Esophagus muscularis mucosa (tissue), 4 donors: ENCODE data around the gene HS6ST1.
"Not testable (repeated sequence)": the region's sequence is repeated elsewhere in the genome, so short reads cannot be mapped to it uniquely, and the experiment has no call there.

Experiments used
- EP300 ChIP-seq: sonication (generic); formaldehyde crosslinking; IDR thresholded peaks from one replicate; pipeline ENCODE4 v1.6.1; 2017; ENCODE audit warnings: antibody characterized with exemption
- POLR2A ChIP-seq: fragments of 450-650 bp; IDR thresholded peaks from one replicate; pipeline ENCODE4 v1.6.1; 2017; ENCODE audit warnings: antibody characterized with exemption, moderate library complexity, mild to moderate bottlenecking, low read depth
- TF ChIP-seq, protein P1 (sequence below), 3 experiments: fragments of 200-600 bp in 2 of 3; fragments of 450-650 bp in 1 of 3; sonication (generic) in 2 of 3; IDR thresholded peaks; one replicate each; pipeline ENCODE4 v1.5.1; 2017 to 2019; ENCODE audit warnings: antibody characterized with exemption in 3 of 3, mild to moderate bottlenecking in 2 of 3, moderate library complexity in 1 of 3

DNA sequence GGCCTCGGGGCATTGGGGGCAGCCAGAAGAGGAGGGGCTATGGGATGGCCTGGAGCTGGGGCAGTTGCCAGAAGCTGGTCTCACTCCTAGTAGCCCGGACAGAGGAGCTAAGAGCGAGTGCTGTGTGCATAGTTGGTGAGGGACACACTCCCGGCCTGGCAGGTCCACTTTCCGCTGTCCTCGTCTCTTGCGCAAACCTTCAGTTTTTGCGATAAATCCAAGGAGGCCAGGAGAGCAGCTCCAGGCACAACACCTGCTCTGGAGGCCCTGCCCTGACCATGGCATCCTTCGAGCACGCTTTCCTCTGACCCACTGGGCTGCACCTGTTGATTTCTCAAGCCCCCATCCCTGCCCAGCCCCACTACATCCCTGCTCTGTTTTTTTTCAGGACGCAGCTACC, 51.0 kb downstream of the HS6ST1 start:
- TF ChIP-seq, protein P1, sequence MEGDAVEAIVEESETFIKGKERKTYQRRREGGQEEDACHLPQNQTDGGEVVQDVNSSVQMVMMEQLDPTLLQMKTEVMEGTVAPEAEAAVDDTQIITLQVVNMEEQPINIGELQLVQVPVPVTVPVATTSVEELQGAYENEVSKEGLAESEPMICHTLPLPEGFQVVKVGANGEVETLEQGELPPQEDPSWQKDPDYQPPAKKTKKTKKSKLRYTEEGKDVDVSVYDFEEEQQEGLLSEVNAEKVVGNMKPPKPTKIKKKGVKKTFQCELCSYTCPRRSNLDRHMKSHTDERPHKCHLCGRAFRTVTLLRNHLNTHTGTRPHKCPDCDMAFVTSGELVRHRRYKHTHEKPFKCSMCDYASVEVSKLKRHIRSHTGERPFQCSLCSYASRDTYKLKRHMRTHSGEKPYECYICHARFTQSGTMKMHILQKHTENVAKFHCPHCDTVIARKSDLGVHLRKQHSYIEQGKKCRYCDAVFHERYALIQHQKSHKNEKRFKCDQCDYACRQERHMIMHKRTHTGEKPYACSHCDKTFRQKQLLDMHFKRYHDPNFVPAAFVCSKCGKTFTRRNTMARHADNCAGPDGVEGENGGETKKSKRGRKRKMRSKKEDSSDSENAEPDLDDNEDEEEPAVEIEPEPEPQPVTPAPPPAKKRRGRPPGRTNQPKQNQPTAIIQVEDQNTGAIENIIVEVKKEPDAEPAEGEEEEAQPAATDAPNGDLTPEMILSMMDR (IDR thresholded peaks at IDR 0.05), result not testable (repeated sequence)
- not testable (repeated sequence) for TF ChIP-seq POLR2A, EP300
